RWPE2 (cell line): Measurements from ENCODE around the gene SPNS3.
A peak's percentile ranks its signal among the peaks of the same experiment; 100 is the strongest.

Experiments
- ATAC-seq: fragments of 200-7000 bp; cut with Tn5 transposase; 3 replicates; pipeline ENCODE4 v1.9.1; 2021; ENCODE audit warnings: low read depth
- DNase-seq: peaks from one replicate; pipeline ENCODE4 v3.0.0-alpha.2; 2020; ENCODE audit warnings: low spot score
- H3K27ac ChIP-seq: fragments of 450-650 bp; 2 replicates; pipeline ENCODE4 v1.5.1; 2017; ENCODE audit warnings: mild to moderate bottlenecking; ENCODE audit not compliant: poor library complexity, severe bottlenecking
- H3K27me3 ChIP-seq: fragments of 250-450 bp; sonication (Bioruptor Pico); 2 replicates; pipeline ENCODE4 v1.5.1; 2021; ENCODE audit warnings: mild to moderate bottlenecking, moderate library complexity; ENCODE audit not compliant: insufficient read depth, poor library complexity, severe bottlenecking
- H3K36me3 ChIP-seq: fragments of 250-450 bp; sonication (Bioruptor Pico); 2 replicates; pipeline ENCODE4 v1.5.1; 2020; ENCODE audit warnings: low read depth, mild to moderate bottlenecking, moderate library complexity
- H3K4me1 ChIP-seq: fragments of 250-450 bp; sonication (Bioruptor Pico); 2 replicates; pipeline ENCODE4 v1.5.1; 2021; ENCODE audit warnings: mild to moderate bottlenecking, moderate library complexity; ENCODE audit not compliant: insufficient read depth, poor library complexity, severe bottlenecking
- H3K4me3 ChIP-seq: fragments of 250-450 bp; sonication (Bioruptor Pico); 2 replicates; pipeline ENCODE4 v1.5.1; 2021; ENCODE audit warnings: mild to moderate bottlenecking, moderate library complexity; ENCODE audit not compliant: severe bottlenecking
- H3K9me3 ChIP-seq: fragments of 250-450 bp; sonication (Bioruptor Pico); 2 replicates; pipeline ENCODE4 v1.5.1; 2021; ENCODE audit warnings: mild to moderate bottlenecking, moderate library complexity; ENCODE audit not compliant: severe bottlenecking
- CTCF ChIP-seq: fragments of 450-650 bp; IDR thresholded peaks from one replicate; pipeline ENCODE4 v1.5.1; 2017; ENCODE audit warnings: mild to moderate bottlenecking, moderate library complexity; ENCODE audit not compliant: poor library complexity, severe bottlenecking

Gene SPNS3

DNA sequence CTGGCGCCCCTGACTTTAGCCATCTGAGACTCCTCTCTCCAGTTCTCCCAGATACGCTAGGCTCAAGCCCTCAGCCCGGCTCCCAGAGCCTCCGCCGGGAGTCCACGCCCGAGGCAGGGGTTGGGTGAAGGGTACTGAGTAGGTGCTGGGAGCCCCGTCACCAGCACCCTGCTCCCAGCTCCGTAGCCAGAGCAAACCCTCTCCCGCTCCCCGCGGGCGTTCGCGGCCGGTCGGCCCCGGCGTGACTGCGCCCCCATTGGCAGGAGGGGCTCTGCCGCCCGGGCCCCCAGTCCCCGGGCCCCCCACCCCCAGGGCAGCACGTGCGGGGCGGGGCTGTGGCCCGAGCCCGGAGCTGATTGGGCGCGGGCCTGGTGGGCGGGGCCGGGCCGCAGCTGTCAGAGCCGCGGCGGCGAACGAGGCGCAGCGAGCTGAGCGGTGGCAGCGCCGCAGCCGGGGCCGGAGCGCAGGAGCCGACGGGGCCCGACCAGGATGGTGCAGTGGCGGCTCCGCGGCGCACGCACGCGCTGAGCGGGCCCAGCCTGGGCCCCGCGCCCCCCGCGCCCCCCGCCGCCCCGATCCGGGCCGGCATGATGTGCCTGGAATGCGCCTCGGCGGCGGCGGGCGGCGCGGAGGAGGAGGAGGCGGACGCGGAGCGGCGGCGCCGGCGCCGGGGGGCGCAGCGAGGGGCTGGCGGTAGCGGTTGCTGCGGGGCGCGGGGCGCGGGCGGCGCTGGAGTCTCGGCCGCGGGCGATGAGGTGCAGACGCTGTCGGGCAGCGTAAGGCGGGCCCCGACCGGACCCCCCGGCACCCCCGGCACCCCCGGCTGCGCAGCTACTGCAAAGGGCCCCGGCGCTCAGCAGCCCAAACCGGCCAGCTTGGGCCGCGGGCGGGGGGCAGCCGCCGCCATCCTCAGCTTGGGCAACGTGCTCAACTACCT is 65.0 kb downstream of the SPNS3 start, which contains the start of gene SPNS2:
TSS of gene SPNS2 (plus strand) at position 421 of the 937 bp plus-strand sequence. CDS start at position 588, 167 bp downstream.
- no peak for TF ChIP-seq CTCF
- Histone ChIP-seq H3K27ac (no peak within 1 kb of the TSS), H3K9me3 (no peaks in the 10 kb centered on the region), H3K4me3 (peak within 1 kb of the TSS; percentile 18), H3K27me3 (peaks cover 23% of the 10 kb centered on the region), H3K4me1 (peaks cover 7% of the 10 kb centered on the region), H3K36me3 (no peaks in the 10 kb centered on the region)
- DNase-seq (no peak), ATAC-seq (peak; percentile 65)

DNA sequence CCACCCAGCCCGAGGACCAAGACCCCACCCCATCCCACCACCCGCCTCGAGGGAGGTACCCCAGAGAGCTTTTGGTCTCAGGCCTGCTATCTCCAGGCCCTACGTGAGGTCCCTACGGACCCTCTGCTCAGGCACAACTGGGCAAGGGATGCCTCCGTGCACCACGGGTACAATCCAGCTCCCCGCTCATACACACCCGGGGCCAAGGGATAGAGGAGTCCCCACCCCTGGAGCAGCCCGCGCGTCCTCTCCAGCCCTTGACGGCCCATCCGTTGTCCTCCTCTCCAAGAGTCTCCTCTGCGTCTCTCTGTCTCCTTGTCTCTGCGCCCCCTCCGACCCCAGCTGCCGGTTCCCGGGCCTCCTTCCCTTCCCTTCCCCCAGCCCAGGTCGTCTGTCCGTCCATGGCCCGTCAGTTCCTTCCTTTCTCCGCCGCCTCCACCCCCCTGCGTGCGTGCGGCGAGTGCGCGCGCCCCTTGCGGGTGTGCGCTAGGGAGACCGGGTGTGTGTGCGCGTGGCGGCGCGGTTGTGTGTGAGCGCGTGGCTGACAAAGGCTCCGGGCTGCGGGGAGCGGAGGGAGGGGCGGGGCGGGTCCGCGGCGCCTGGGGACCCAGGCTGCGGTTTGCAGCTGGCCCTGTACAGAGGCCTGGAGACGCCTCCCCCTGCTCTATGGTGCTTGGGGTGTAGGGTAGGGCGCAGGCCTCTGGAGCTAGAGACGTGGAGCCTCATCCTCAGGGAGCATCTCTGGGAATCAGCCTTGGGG is 65.9 kb downstream of the SPNS3 start:
- ATAC-seq (0 out of 3 replicates have a peak, but pooled peaks have one; percentile 3), DNase-seq (no peak)
- no peaks in the 10 kb centered on the region for H3K9me3 ChIP-seq
- H3K4me3 ChIP-seq: no peak overlapping the region
- H3K4me1 ChIP-seq: peaks cover 7% of the 10 kb centered on the region
- peaks cover 23% of the 10 kb centered on the region for H3K27me3 ChIP-seq
- no peak overlapping the region for H3K27ac ChIP-seq
- TF ChIP-seq CTCF: no peak
- no peaks in the 10 kb centered on the region for H3K36me3 ChIP-seq

DNA sequence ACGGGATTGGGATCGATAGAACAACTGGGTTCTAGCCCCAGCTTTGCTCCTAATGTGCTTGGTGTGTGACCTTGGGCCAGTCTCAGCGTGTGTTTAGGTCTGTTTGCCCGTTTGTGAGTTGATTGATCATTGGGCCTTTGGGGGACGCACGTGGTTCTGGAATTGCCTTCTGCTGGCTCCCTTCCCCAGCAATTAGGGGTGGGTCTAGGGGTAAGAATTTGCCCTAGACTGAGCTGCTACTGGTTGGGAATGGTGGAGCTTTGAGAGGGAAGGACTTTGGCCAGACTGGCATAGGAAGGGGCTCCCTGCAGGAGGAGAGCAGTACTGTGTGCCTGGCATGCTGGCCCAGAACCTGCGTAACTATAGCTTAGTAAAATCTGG is 66.4 kb downstream of the SPNS3 start:
- Histone ChIP-seq H3K27ac (no peak overlapping the region), H3K9me3 (no peaks in the 10 kb centered on the region), H3K4me1 (peaks cover 7% of the 10 kb centered on the region), H3K4me3 (no peak overlapping the region), H3K36me3 (no peaks in the 10 kb centered on the region), H3K27me3 (peaks cover 23% of the 10 kb centered on the region)
- DNase-seq: no peak
- no peak for TF ChIP-seq CTCF
- no peak for ATAC-seq

GRCh38 chr17:4501295-4501949 is 67.7 kb downstream of the SPNS3 start:
- Histone ChIP-seq H3K4me1 (peaks cover 7% of the 10 kb centered on the region), H3K36me3 (no peaks in the 10 kb centered on the region), H3K27ac (no peak overlapping the region), H3K27me3 (peaks cover 23% of the 10 kb centered on the region), H3K4me3 (no peak overlapping the region), H3K9me3 (no peaks in the 10 kb centered on the region)
- no peak for TF ChIP-seq CTCF
- DNase-seq (no peak), ATAC-seq (no peak)
